Subcutaneous adipose tissue (tissue), 4 donors: ENCODE data around the gene ADGRG1. TPM values are rescaled to one million over a fixed set of nuclear protein-coding genes. Genes with fewer than 3 reads are reported as not detected.

Experiments
- total RNA-seq, 4 donors: library from RNA; depleted of rRNA; stranded (reverse); fragments of >200 nt; gene quantifications; one replicate each; pipeline ENCODE4 v1.1.0, GENCODE V29; 2016
- TF ChIP-seq, protein P1 (sequence below): fragments of 450-650 bp; IDR thresholded peaks from one replicate; pipeline ENCODE4 v1.5.1; 2016; ENCODE audit warnings: low read depth, mild to moderate bottlenecking, control low read depth, antibody characterized with exemption, moderate library complexity

The ADGRG1 gene
- total RNA-seq, 4 donors from 2014 or later: 10.0 to 92.5 (median 21.2) TPM

DNA sequence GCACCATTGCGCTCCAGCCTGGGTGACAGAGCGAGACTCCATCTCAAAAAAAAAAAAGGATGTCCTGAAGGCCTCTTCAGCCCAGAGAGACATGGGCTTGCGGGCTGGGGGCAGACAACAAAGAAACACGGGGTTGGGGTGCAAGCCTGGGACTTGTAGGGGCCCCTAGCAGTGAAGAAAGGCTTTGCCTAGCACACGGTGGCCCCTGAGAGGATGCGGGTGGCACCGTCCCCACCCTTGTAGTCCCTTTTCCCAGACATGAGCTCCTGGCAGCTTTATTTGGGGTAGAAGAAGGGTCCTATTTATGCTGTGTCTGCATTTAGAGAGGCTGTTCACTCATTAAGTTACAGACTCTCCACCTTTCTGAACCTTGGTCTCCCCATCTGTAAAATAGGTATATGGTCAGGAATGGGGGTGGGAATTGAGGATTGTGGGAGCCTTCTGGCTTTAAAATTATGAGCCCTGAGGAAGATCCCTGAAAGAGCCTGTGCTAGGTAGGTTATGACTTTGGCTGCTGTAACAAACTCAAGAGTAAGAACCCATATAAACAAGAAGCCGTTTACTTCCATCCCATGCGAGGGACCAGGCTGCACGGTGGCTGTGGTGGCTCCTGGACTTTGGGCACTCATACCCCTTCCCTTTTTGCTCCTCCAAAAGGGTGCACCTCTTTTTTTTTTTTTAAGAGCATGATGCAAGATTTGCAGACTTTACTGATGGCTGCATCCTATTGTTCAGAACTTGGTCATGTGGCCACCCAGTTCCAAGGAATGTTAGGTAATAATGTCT, 20.6 kb upstream of the ADGRG1 start:
- TF ChIP-seq, protein P1, sequence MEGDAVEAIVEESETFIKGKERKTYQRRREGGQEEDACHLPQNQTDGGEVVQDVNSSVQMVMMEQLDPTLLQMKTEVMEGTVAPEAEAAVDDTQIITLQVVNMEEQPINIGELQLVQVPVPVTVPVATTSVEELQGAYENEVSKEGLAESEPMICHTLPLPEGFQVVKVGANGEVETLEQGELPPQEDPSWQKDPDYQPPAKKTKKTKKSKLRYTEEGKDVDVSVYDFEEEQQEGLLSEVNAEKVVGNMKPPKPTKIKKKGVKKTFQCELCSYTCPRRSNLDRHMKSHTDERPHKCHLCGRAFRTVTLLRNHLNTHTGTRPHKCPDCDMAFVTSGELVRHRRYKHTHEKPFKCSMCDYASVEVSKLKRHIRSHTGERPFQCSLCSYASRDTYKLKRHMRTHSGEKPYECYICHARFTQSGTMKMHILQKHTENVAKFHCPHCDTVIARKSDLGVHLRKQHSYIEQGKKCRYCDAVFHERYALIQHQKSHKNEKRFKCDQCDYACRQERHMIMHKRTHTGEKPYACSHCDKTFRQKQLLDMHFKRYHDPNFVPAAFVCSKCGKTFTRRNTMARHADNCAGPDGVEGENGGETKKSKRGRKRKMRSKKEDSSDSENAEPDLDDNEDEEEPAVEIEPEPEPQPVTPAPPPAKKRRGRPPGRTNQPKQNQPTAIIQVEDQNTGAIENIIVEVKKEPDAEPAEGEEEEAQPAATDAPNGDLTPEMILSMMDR: no peak

DNA sequence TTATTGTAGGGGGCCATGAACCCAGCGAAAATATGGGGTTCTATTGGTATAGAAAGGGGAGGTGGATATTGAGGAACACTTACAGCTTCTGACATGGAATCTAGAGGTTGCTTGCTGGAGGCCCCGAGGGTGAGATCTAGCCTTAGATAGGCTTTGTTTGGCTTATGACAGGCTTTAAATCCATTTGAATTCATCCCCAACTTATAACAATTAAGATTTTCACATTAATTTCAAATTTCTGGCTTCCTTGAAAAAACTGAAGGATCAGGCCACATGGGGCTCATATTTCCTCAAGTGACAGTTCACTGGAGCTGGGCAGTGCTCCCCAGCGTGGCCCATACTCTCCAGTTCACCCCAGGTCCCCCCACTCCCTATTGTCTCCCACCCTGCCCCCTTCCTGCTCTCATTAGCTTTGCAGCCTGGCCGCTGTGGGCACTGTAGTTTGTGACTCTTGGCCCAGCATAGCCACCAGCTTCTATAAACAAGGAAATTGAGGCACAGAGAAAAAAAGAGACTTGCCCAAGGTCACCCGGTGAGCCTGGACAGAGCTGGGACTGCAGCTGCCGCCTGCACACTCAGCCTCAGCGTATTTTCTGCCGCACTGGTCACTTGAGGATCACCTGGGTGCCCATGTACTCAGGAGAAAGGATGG, 19.8 kb upstream of the ADGRG1 start:
- TF ChIP-seq, protein P1: no peak

DNA sequence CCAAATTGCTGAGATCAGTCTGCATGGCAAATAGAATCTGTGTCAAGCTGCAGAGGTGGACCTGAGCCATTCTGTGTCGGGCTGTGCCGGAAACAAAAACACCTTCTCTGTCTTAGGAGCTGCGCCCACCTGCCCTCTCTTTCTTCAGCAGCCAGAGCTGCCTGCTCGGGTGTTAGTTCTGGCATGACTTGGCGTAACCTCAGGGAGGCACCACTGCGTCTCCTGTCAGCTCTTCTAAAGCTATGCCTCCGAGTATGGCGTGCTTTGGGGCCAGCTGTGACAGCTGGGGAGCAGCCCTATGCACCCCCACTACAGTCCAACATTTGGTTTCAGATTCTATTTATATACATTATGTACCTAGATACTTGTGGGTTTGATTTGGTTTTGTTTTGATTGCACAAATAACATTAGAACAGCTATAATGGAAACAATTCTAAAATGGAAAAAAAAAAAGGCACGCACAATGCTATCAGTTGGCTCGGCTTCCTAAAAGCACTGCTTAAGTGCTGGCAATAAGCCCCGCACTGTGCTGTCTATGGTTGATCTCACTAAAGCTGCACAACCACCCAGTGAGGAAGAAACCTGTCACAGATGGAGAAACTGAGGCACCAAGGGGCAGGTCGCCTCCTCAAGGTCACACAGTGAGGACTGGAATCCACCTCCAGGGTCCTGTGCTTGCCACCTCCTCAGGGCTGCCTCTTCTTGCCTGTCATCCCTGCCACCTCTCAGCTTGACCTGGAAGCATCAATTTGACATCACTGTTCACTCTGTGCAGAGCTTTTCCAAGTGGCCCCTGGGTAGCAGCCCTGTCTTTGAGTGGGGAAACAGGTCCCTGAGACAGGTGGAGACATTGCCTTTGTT, 18.7 kb upstream of the ADGRG1 start:
- TF ChIP-seq, protein P1: no peak

DNA sequence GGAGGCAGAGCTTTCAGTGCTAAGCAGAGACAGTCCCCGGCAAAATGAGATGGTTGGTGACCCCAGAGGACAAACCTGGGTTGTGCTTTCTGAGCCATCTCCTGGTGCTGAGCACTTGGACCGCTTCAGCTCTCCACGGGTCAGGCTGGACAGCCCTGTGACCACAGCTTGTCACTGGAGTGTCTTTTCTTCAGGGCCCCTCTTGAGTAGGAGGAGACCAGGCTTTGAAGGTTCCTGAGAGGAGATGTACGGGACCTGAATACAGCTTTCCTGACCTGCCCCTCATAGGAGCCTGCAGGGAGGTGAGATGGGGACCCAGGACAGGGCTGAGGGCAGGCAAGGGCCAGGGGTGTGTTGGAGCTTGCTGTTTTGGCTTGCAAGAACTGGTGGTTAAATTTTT, 17.8 kb upstream of the ADGRG1 start:
- TF ChIP-seq, protein P1: no peak

DNA sequence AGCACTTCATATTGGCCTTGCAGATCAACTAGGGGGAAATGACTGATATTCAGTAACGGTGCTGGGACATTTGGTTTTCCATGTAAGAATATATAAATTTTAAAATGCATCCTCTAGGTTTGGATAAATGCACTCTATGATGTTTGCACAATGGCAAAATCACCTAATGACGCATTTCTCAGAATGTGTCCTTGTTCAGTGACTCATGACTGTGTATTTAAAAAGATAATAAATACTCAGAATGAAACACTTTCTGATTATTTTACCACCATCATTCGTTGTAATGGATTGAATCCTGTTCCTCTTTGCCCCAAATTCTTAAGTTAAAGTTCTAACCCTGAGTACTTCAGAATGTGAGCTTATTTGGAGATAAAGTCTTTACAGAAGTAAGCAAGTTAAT, 17.2 kb upstream of the ADGRG1 start:
- TF ChIP-seq, protein P1: no peak

DNA sequence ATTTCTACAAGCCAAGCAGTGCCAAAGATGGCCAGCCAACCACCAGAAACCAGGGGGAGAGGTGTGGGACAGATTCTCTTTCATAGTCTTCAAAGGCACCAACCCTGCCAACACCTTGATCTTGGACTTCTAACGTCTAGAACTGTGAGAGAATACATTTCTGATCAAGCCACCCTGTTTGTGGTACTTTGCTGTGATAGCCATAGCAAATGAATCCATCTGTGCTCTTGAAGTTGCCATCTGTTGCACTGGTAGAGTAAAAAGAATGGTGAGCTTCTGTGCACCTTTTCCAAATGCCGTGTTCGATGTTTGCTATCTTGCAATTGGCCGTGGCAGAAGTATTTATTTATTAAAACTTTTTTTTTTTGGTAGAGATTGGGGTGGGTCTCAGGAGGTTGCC, 16.7 kb upstream of the ADGRG1 start:
- TF ChIP-seq, protein P1: no peak

DNA sequence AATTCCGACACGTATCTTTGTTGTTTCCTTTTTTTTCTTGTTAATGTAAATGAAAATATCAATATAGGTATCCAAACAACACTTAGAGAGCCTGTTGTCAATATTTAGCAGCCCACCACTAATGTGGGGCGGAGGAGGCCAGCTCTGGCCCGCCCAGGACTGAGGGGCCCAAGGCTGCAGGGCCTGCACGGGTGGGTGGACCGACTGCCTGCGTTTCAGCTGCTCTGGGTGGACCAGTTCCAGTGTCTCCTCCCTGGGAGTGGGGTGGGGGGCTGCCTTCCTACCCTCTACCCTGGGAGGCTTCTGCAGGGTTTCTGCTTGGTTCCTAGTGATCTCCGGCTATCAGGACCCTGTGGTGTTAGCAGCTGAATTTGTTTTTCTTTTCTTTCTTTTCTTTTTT, 15.9 kb upstream of the ADGRG1 start:
- TF ChIP-seq, protein P1: no peak
